ENCODE measurements around the gene SLC16A7.

- TF ChIP-seq CTCF (IDR thresholded peaks at IDR 0.05), result no peak
- no peak for TF ChIP-seq POLR2A (IDR thresholded peaks at IDR 0.05; ENCODE audit: low read depth)
- no peak for TF ChIP-seq POLR2AphosphoS5 (IDR thresholded peaks at IDR 0.05)
Observed at GRCh38 chr12:59761542-59761941, 165.7 kb downstream of the SLC16A7 start.
